Measurements from ENCODE around the gene COL9A1. TPM values are rescaled to one million over a fixed set of nuclear protein-coding genes. Genes with fewer than 3 reads are reported as not detected.

The COL9A1 gene
- total and polyA plus RNA-seq, 9 of the 15 experiments (the other 6 are each of a cell fraction or from before 2014, with no cell fraction given): 0.01 to 0.13 (median 0.06) TPM; not detected in 1

DNA sequence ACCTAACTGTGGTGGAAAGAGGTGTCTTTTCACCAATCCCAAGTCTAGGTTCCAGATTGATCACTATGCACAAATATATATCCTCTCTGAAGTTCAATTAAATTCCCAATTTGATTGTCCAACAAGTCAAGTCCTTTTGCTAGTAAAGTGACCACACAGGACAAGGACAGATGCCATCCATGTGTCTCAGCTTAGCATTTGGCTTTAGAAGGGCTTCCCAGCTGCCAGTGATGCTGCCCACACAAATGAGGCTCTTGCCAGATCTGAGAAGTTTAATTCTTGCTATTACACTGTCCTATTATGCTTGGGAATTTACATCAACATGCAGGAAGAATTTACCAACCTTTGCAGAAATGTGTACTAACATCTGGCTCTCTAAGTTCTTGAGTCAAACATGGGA lies 108.5 kb downstream of the COL9A1 start:
- Histone ChIP-seq H2AFZ (ENCODE audit: low read depth, low read length) (no peak overlapping the region), H3K4me3 (no peak overlapping the region), H3K36me3 (ENCODE audit: control insufficient read depth, insufficient read depth, low read length) (no peaks in the 10 kb centered on the region), H3K4me1 (replicated peaks in 1 of 2; ENCODE audit: control insufficient read depth in 2 of 2, insufficient read depth in 2 of 2, low read length in 2 of 2) (no peaks in the 10 kb centered on the region), H3K9ac (ENCODE audit: insufficient read depth in 1 of 2, low read depth in 2 of 2, low read length in 2 of 2) (no peak overlapping the region), H3K79me2 (ENCODE audit: control insufficient read depth, insufficient read depth, low read length) (no peaks in the 10 kb centered on the region), H3K27me3 (ENCODE audit: control insufficient read depth in 2 of 2, insufficient read depth in 2 of 2, low read length in 2 of 2) (peaks cover 3 to 15% of the 10 kb centered on the region in 2 experiments; a peak in 4 of 5 replicates), H3K27ac (ENCODE audit: extremely low read depth, low read depth, low read length) (no peak overlapping the region), H3K9me1 (ENCODE audit: control insufficient read depth, insufficient read depth, low read length) (no peaks in the 10 kb centered on the region), H3K9me3 (replicated peaks; ENCODE audit: control insufficient read depth, insufficient read depth, low read depth, low read length) (no peaks in the 10 kb centered on the region), H3K4me2 (ENCODE audit: insufficient read depth, low read length) (no peak overlapping the region), H4K20me1 (replicated peaks; ENCODE audit: control insufficient read depth, insufficient read depth, low read length) (no peaks in the 10 kb centered on the region)
- DNase-seq (ENCODE audit: extremely low read depth in 1 of 4, low spot score in 3 of 4): no peak
- BruUV-seq (replicated peaks): no TSS peak
- FAIRE-seq: no peak
- POLR2A ChIA-PET: no interaction called here
- intact Hi-C loops (cut with micrococcal nuclease): no loop called here
- in situ Hi-C loops (cut with MboI): no loop called here
- CTCF ChIA-PET (ENCODE audit: low intra/inter-chr PET ratio): no interaction called here
- ATAC-seq: no peak
- TF ChIP-seq, protein P1, sequence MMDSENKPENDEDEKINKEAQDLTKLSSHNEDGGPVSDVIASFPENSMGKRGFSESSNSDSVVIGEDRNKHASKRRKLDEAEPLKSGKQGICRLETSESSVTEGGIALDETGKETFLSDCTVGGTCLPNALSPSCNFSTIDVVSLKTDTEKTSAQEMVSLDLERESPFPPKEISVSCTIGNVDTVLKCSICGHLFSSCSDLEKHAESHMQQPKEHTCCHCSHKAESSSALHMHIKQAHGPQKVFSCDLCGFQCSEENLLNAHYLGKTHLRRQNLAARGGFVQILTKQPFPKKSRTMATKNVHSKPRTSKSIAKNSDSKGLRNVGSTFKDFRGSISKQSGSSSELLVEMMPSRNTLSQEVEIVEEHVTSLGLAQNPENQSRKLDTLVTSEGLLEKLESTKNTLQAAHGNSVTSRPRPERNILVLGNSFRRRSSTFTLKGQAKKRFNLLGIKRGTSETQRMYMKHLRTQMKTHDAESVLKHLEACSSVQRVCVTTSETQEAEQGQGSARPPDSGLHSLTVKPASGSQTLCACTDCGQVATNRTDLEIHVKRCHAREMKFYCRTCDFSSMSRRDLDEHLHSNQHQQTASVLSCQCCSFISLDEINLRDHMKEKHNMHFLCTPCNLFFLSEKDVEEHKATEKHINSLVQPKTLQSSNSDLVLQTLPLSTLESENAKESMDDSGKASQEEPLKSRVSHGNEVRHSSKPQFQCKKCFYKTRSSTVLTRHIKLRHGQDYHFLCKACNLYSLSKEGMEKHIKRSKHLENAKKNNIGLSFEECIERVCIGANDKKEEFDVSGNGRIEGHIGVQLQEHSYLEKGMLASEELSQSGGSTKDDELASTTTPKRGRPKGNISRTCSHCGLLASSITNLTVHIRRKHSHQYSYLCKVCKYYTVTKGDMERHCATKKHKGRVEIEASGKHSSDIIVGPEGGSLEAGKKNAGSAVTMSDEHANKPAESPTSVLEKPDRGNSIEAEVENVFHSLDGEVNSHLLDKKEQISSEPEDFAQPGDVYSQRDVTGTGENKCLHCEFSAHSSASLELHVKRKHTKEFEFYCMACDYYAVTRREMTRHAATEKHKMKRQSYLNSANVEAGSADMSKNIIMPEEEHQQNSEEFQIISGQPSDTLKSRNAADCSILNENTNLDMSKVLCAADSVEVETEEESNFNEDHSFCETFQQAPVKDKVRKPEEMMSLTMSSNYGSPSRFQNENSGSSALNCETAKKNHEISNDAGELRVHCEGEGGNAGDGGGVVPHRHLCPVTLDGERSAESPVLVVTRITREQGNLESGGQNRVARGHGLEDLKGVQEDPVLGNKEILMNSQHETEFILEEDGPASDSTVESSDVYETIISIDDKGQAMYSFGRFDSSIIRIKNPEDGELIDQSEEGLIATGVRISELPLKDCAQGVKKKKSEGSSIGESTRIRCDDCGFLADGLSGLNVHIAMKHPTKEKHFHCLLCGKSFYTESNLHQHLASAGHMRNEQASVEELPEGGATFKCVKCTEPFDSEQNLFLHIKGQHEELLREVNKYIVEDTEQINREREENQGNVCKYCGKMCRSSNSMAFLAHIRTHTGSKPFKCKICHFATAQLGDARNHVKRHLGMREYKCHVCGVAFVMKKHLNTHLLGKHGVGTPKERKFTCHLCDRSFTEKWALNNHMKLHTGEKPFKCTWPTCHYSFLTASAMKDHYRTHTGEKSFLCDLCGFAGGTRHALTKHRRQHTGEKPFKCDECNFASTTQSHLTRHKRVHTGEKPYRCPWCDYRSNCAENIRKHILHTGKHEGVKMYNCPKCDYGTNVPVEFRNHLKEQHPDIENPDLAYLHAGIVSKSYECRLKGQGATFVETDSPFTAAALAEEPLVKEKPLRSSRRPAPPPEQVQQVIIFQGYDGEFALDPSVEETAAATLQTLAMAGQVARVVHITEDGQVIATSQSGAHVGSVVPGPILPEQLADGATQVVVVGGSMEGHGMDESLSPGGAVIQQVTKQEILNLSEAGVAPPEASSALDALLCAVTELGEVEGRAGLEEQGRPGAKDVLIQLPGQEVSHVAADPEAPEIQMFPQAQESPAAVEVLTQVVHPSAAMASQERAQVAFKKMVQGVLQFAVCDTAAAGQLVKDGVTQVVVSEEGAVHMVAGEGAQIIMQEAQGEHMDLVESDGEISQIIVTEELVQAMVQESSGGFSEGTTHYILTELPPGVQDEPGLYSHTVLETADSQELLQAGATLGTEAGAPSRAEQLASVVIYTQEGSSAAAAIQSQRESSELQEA (IDR thresholded peaks at IDR 0.05; ENCODE audit: low read depth): no peak
- TF ChIP-seq TAF1 (IDR thresholded peaks at IDR 0.05; ENCODE audit: control insufficient read depth, extremely low read depth, insufficient read depth, low read length, severe bottlenecking) (no peak), MTF1 (CRISPR knock-in tag; IDR thresholded peaks at IDR 0.05; ENCODE audit: borderline replicate concordance) (no peak), HNRNPK (IDR thresholded peaks at IDR 0.05; ENCODE audit: low read depth, low read length, poor library complexity, severe bottlenecking) (no peak), SREBF2 (CRISPR knock-in tag; IDR thresholded peaks at IDR 0.05) (no peak), NONO (IDR thresholded peaks at IDR 0.05; ENCODE audit: low read depth in 2 of 2, low read length in 1 of 2) (no peak), PPARD (CRISPR knock-in tag; IDR thresholded peaks at IDR 0.05) (no peak)
- TF ChIP-seq, protein P2, sequence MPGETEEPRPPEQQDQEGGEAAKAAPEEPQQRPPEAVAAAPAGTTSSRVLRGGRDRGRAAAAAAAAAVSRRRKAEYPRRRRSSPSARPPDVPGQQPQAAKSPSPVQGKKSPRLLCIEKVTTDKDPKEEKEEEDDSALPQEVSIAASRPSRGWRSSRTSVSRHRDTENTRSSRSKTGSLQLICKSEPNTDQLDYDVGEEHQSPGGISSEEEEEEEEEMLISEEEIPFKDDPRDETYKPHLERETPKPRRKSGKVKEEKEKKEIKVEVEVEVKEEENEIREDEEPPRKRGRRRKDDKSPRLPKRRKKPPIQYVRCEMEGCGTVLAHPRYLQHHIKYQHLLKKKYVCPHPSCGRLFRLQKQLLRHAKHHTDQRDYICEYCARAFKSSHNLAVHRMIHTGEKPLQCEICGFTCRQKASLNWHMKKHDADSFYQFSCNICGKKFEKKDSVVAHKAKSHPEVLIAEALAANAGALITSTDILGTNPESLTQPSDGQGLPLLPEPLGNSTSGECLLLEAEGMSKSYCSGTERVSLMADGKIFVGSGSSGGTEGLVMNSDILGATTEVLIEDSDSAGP (CRISPR knock-in tag; IDR thresholded peaks at IDR 0.05): no peak
- TF ChIP-seq, protein P3, sequence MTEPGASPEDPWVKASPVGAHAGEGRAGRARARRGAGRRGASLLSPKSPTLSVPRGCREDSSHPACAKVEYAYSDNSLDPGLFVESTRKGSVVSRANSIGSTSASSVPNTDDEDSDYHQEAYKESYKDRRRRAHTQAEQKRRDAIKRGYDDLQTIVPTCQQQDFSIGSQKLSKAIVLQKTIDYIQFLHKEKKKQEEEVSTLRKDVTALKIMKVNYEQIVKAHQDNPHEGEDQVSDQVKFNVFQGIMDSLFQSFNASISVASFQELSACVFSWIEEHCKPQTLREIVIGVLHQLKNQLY (CRISPR knock-in tag; conservative IDR thresholded peaks at IDR 0.05): no peak
- TF ChIP-seq, protein P4, sequence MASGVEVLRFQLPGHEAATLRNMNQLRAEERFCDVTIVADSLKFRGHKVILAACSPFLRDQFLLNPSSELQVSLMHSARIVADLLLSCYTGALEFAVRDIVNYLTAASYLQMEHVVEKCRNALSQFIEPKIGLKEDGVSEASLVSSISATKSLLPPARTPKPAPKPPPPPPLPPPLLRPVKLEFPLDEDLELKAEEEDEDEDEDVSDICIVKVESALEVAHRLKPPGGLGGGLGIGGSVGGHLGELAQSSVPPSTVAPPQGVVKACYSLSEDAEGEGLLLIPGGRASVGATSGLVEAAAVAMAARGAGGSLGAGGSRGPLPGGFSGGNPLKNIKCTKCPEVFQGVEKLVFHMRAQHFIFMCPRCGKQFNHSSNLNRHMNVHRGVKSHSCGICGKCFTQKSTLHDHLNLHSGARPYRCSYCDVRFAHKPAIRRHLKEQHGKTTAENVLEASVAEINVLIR (CRISPR knock-in tag; IDR thresholded peaks at IDR 0.05): no peak

All from K562 (cell line).